HepG2 (cell line): Measurements from ENCODE around the gene P3R3URF. TPM values are rescaled to one million over a fixed set of nuclear protein-coding genes. Genes with fewer than 3 reads are reported as not detected.
A peak's percentile ranks its signal among the peaks of the same experiment; 100 is the strongest.

Experiments used
- AHR ChIP-seq: IDR thresholded peaks from 2 replicates; pipeline ENCODE4 v1.6.1; 2018; ENCODE audit warnings: missing genetic modification reagents, missing compliant biosample characterization
- ATF7 ChIP-seq, 2 experiments: fragments of 450-650 bp in 1 of 2; sonication (generic) in 1 of 2; formaldehyde crosslinking in 1 of 2; IDR thresholded peaks; 2 replicates each; pipeline versions ENCODE4 v1.4.0 to v1.6.1; 2016 to 2020; ENCODE audit warnings: antibody characterized with exemption in 1 of 2, mild to moderate bottlenecking in 1 of 2, missing genetic modification reagents in 1 of 2
- CEBPB ChIP-seq: IDR thresholded peaks from 2 replicates; pipeline ENCODE4 v1.6.1; 2011; ENCODE audit warnings: low read depth, low read length, improper control_type of control experiment, borderline replicate concordance
- CEBPG ChIP-seq: IDR thresholded peaks from 2 replicates; pipeline ENCODE4 v1.6.1; 2016
- HES4 ChIP-seq: sonication (generic); formaldehyde crosslinking; IDR thresholded peaks from 2 replicates; pipeline ENCODE4 v1.9.0; 2021; ENCODE audit warnings: mild to moderate bottlenecking, missing genetic modification reagents, borderline replicate concordance
- HNRNPL ChIP-seq: fragments of 200-400 bp; formaldehyde crosslinking; IDR thresholded peaks from 2 replicates; pipeline ENCODE4 v1.6.1; 2017; ENCODE audit warnings: mild to moderate bottlenecking, low read depth, low read length
- IRF1 ChIP-seq: sonication (generic); formaldehyde crosslinking; IDR thresholded peaks from 2 replicates; pipeline ENCODE4 v1.4.0; 2020; ENCODE audit warnings: low read depth, mild to moderate bottlenecking, missing genetic modification reagents
- MAFG ChIP-seq: sonication (generic); formaldehyde crosslinking; IDR thresholded peaks from 2 replicates; pipeline ENCODE4 v1.5.1; 2020; ENCODE audit warnings: mild to moderate bottlenecking, missing genetic modification reagents
- MBD4 ChIP-seq: IDR thresholded peaks from 2 replicates; pipeline ENCODE4 v1.6.1; 2012; ENCODE audit warnings: low read length, inconsistent platforms, borderline replicate concordance
- MTF1 ChIP-seq: sonication (generic); formaldehyde crosslinking; IDR thresholded peaks from 2 replicates; pipeline ENCODE4 v1.5.0; 2020; ENCODE audit warnings: missing genetic modification reagents
- NFRKB ChIP-seq: fragments of 450-650 bp; IDR thresholded peaks from 2 replicates; pipeline ENCODE4 v1.6.1; 2017
- RNF219 ChIP-seq: sonication (generic); formaldehyde crosslinking; IDR thresholded peaks from 2 replicates; pipeline ENCODE4 v1.5.0; 2020; ENCODE audit warnings: mild to moderate bottlenecking, missing genetic modification reagents
- SP5 ChIP-seq: IDR thresholded peaks from 2 replicates; pipeline ENCODE4 v1.6.1; 2016; ENCODE audit warnings: low read depth, borderline replicate concordance
- ZBTB10 ChIP-seq: sonication (generic); formaldehyde crosslinking; IDR thresholded peaks from 2 replicates; pipeline ENCODE4 v1.4.0; 2020; ENCODE audit warnings: missing genetic modification reagents, borderline replicate concordance
- ZKSCAN1 ChIP-seq: fragments of 150-350 bp; IDR thresholded peaks from 2 replicates; pipeline ENCODE4 v1.6.1; 2014; ENCODE audit warnings: low read length
- ZNF138 ChIP-seq: sonication (generic); formaldehyde crosslinking; IDR thresholded peaks from 2 replicates; pipeline ENCODE4 v1.5.0; 2020; ENCODE audit warnings: mild to moderate bottlenecking, low read depth, missing genetic modification reagents
- ZNF460 ChIP-seq: sonication (generic); formaldehyde crosslinking; IDR thresholded peaks from 2 replicates; pipeline ENCODE4 v1.5.1; 2020; ENCODE audit warnings: missing genetic modification reagents, mild to moderate bottlenecking, borderline replicate concordance
- ZNF510 ChIP-seq: sonication (generic); formaldehyde crosslinking; IDR thresholded peaks from 2 replicates; pipeline ENCODE4 v1.4.0; 2020; ENCODE audit warnings: low read depth, mild to moderate bottlenecking, missing genetic modification reagents
- ZNF605 ChIP-seq: sonication (generic); formaldehyde crosslinking; IDR thresholded peaks from 2 replicates; pipeline ENCODE4 v1.8.0; 2022; ENCODE audit warnings: mild to moderate bottlenecking, missing genetic modification reagents
- ZNF775 ChIP-seq: sonication (generic); formaldehyde crosslinking; IDR thresholded peaks from 2 replicates; pipeline ENCODE4 v1.4.0; 2020; ENCODE audit warnings: missing genetic modification reagents, mild to moderate bottlenecking, moderate library complexity, borderline replicate concordance
- ZSCAN22 ChIP-seq: sonication (generic); formaldehyde crosslinking; IDR thresholded peaks from 2 replicates; pipeline ENCODE4 v1.4.0; 2020; ENCODE audit warnings: mild to moderate bottlenecking, missing genetic modification reagents
- polyA plus RNA-seq, 8 experiments: library from polyadenylated mRNA; depleted of rRNA in 3 of 8; stranded (reverse) in 7 of 8; unstranded in 1 of 8; fragments of >200 nt; fragmentation: Illumina TruSeq in 4 of 8; extraction: Trizol in 4 of 8; gene quantifications; 2 replicates each; pipeline versions ENCODE4 v1.2.1 to v1.2.3, GENCODE V29; 2011 to 2016; ENCODE audit warnings: low read depth in 4 of 8, missing spikeins in 1 of 8, mixed read lengths in 1 of 8; ENCODE audit not compliant: insufficient read depth in 1 of 8
- total RNA-seq, 5 experiments: library from RNA; depleted of rRNA; stranded (reverse); fragments of >200 nt; fragmentation: Illumina TruSeq; extraction: Trizol; gene quantifications; 2 replicates each; pipeline ENCODE4 v1.2.3, GENCODE V29; 2016; ENCODE audit warnings: low read depth in 1 of 5
- TF ChIP-seq, protein P1 (sequence below): sonication (generic); formaldehyde crosslinking; conservative IDR thresholded peaks from 2 replicates; pipeline ENCODE4 v1.4.0; 2020; ENCODE audit warnings: missing genetic modification reagents
- TF ChIP-seq, protein P2 (sequence below): sonication (generic); formaldehyde crosslinking; IDR thresholded peaks from 2 replicates; pipeline ENCODE4 v1.4.0; 2020; ENCODE audit warnings: missing genetic modification reagents

P3R3URF gene
- total and polyA plus RNA-seq, 2 of the 13 experiments (the other 11 are each of a cell fraction or from before 2014, with no cell fraction given) = not detected

DNA sequence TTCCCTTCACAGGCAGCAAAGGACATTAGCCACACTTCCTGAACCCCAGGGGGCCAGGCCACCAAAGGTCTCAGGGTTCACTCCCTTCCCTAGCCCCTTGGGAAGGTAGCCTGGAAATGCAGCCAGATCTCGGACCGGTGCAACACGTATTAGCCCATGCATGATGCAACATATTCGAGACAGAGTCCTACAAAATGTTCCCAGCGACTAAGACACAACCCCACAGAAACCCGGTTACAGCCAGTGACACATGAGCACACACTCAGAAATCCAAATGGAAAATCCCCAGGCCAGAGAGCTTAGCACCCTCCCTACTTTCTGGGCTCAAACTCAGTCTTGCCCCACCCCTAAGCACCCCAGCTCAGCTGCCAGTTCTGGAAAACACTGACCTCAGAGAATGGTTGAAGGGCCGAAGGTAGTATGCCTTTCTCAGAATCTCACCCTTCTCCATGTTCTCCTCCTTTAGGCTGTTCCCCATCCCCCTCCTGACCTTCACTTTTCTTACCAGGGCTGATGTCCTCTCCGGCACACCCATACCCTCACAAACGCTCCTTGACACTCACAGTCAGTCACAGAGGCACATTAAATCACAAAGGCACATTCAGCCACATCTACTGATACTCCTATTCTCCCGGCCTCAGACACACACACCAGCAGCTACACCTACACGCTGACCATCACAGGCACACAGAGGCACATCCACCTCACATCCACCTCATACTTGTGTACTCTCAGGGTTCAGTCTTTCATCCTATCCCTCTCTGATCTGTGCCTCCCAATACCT is 1.6 kb downstream of the P3R3URF start, which contains the start of gene TSPAN1 (continued):
- TF ChIP-seq, protein P1, sequence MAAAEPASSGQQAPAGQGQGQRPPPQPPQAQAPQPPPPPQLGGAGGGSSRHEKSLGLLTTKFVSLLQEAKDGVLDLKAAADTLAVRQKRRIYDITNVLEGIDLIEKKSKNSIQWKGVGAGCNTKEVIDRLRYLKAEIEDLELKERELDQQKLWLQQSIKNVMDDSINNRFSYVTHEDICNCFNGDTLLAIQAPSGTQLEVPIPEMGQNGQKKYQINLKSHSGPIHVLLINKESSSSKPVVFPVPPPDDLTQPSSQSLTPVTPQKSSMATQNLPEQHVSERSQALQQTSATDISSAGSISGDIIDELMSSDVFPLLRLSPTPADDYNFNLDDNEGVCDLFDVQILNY = no peak
- no peak for TF ChIP-seq IRF1 (CRISPR knock-in tag)
- TF ChIP-seq ZNF510 (CRISPR knock-in tag) = no peak
- TF ChIP-seq NFRKB = no peak
- no peak for TF ChIP-seq MBD4
- TF ChIP-seq ZNF138 (CRISPR knock-in tag) = no peak
- peak; percentile 71 for TF ChIP-seq CEBPG (CRISPR knock-in tag)
- no peak for TF ChIP-seq AHR (CRISPR knock-in tag)
- peak; percentile 26; the same call in 1 of the 2 replicates for TF ChIP-seq ZNF605 (CRISPR knock-in tag)
- TF ChIP-seq SP5 (CRISPR knock-in tag) = no peak
- no peak for TF ChIP-seq ZSCAN22 (CRISPR knock-in tag)
- TF ChIP-seq RNF219 (CRISPR knock-in tag) = 0 out of 2 replicates have a peak, but pooled peaks have one; percentile 19
- TF ChIP-seq HNRNPL = no peak
- TF ChIP-seq ATF7 (IDR thresholded peaks at IDR 0.05) = 0 out of 2 replicates have a peak, but pooled peaks have one; percentile 12
- TF ChIP-seq ATF7 (CRISPR knock-in tag; IDR thresholded peaks at IDR 0.05) = no peak
- peak; percentile 83; the same call in 1 of the 2 replicates for TF ChIP-seq ZBTB10 (CRISPR knock-in tag)
- no peak for TF ChIP-seq HES4 (CRISPR knock-in tag)
- TF ChIP-seq ZNF460 (CRISPR knock-in tag) = no peak
- TF ChIP-seq CEBPB = peak; percentile 70; the same call in 1 of the 2 replicates
- no peak for TF ChIP-seq MAFG (CRISPR knock-in tag)
- no peak for TF ChIP-seq ZNF775 (CRISPR knock-in tag)
- no peak for TF ChIP-seq ZKSCAN1
- TF ChIP-seq MTF1 (CRISPR knock-in tag) = no peak
- TF ChIP-seq, protein P2, sequence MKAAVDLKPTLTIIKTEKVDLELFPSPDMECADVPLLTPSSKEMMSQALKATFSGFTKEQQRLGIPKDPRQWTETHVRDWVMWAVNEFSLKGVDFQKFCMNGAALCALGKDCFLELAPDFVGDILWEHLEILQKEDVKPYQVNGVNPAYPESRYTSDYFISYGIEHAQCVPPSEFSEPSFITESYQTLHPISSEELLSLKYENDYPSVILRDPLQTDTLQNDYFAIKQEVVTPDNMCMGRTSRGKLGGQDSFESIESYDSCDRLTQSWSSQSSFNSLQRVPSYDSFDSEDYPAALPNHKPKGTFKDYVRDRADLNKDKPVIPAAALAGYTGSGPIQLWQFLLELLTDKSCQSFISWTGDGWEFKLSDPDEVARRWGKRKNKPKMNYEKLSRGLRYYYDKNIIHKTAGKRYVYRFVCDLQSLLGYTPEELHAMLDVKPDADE (CRISPR knock-in tag) = no peak
